Effector memory CD8-positive, alpha-beta T cell (primary cell): ENCODE results near the gene GPRASP3.
A peak's percentile ranks its signal among the peaks of the same experiment; 100 is the strongest.
"Not testable (repeated sequence)": the region's sequence is repeated elsewhere in the genome, so short reads cannot be mapped to it uniquely, and the experiment has no call there.

Experiments
- ATAC-seq: fragments of 150-1000 bp; cut with Tn5 transposase; replicated peaks from 2 replicates; pipeline ENCODE4 v1.10.0; 2021; ENCODE audit warnings: mild to moderate bottlenecking, moderate library complexity
- DNase-seq, 3 experiments: peaks; one replicate each; pipeline ENCODE4 v3.0.0; 2021
- H3K27ac Mint-ChIP-seq, 2 donors: one replicate each; pipeline ENCODE4 v1.8.0; 2022; ENCODE audit warnings: mild to moderate bottlenecking in 2 of 2, mixed read lengths in 2 of 2, moderate library complexity in 2 of 2
- H3K27me3 Mint-ChIP-seq, 2 donors: one replicate each; pipeline ENCODE4 v1.8.0; 2022; ENCODE audit warnings: mixed read lengths in 2 of 2
- H3K36me3 Mint-ChIP-seq: one replicate; pipeline ENCODE4 v1.8.0; 2022; ENCODE audit warnings: mild to moderate bottlenecking, moderate library complexity, mixed read lengths; ENCODE audit not compliant: insufficient read depth
- H3K4me1 Mint-ChIP-seq, 2 donors: one replicate each; pipeline ENCODE4 v1.8.0; 2022; ENCODE audit warnings: low read depth in 2 of 2, mixed read lengths in 2 of 2
- H3K4me3 Mint-ChIP-seq, 2 donors: one replicate each; pipeline ENCODE4 v1.8.0; 2022; ENCODE audit warnings: mild to moderate bottlenecking in 2 of 2, mixed read lengths in 2 of 2, moderate library complexity in 2 of 2
- H3K9me3 Mint-ChIP-seq, 2 donors: one replicate each; pipeline ENCODE4 v1.8.0; 2022; ENCODE audit warnings: mixed read lengths in 2 of 2
- total RNA-seq, 9 experiments: gene quantifications; one replicate each; lab custom pipeline; 2026; lab: John Stamatoyannopoulos, UW

GPRASP3 gene, protein sequence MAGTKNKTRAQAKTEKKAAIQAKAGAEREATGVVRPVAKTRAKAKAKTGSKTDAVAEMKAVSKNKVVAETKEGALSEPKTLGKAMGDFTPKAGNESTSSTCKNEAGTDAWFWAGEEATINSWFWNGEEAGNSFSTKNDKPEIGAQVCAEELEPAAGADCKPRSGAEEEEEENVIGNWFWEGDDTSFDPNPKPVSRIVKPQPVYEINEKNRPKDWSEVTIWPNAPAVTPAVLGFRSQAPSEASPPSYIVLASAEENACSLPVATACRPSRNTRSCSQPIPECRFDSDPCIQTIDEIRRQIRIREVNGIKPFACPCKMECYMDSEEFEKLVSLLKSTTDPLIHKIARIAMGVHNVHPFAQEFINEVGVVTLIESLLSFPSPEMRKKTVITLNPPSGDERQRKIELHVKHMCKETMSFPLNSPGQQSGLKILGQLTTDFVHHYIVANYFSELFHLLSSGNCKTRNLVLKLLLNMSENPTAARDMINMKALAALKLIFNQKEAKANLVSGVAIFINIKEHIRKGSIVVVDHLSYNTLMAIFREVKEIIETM
- total RNA-seq, result 0 to 0.21 (median 0) reads per million in 9 experiments

DNA sequence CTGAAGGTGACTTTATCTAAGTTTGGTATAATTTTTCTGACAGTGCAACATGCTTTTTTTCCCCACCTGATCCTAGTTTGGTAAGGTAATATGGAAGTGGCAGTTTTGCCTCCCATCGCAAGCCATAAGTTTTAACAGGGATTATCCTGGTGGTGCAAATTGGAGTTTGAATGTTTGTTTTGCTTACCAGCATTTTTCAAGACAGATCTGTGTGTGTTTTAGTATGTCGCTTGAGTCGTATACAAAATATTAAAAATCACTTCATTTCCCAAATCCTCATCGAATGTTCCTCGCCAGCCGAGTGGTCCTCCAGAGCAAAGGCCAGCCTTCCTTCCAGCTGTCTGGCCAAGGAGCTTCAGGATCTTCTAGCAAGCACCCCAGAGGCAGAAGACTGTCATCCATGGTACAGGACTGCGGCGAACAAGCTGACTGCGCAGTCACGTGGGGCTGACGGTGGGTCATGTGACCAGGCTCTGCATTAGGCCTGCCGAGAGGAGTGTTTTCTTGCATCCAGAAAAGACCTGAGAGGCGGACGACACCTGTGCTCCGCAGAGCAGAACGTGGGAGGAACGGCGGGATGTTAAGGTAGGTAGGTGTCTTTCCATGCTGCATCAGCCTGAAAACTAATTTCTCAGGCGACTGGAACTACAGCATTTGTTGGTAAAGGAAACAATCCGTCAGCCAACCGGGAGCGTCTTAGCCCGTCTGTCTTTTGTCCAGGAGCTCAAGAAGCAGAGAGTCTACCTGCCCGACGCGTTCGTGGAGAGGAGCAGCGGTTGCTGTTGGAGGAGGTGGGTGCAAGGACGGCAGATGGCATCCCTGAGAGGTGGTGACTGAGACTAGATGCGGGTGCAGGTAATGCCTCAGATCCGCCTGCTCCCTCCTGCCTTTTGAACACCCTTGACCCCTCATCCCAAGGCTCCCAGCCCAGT is at the start of gene GPRASP3:
GPRASP3 (plus strand) TSS at position 507 of the 932 bp plus-strand sequence. CDS start 28,253 bp downstream, outside the sequence.
- peak within 1 kb of the TSS; percentile 91 to 93 for H3K27ac Mint-ChIP-seq
- no peaks in the 10 kb centered on the region for H3K27me3 Mint-ChIP-seq
- peak within 1 kb of the TSS; percentile 86 to 88 for H3K4me3 Mint-ChIP-seq
- H3K36me3 Mint-ChIP-seq, result no peaks in the 10 kb centered on the region
- H3K9me3 Mint-ChIP-seq, result no peaks in the 10 kb centered on the region
- ATAC-seq (peak; percentile 99), DNase-seq (peak; percentile 43 to 55 (median 48))
- peaks cover 5 to 8% of the 10 kb centered on the region in 2 donors for H3K4me1 Mint-ChIP-seq

DNA sequence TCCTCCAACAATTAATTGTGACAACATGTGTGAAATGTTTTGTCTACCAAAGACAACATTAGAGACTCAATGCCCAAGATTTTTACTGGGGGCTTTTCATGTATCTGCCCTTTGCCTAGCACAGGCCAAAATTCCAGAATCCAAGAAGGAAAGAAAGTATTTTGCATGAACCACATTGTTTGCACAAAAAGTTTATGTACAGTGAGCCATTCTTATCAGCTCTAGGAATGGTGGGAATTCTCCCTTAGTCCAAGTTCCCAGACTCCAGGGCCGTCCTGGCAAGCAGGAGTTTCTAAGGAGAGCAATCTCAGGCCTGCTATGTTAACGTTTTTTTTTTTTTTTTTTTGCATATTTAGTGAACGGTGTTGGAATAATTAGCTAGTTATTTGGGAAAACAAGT is 47.7 kb upstream of the GPRASP3 start:
- no peak overlapping the region for H3K27ac Mint-ChIP-seq

DNA sequence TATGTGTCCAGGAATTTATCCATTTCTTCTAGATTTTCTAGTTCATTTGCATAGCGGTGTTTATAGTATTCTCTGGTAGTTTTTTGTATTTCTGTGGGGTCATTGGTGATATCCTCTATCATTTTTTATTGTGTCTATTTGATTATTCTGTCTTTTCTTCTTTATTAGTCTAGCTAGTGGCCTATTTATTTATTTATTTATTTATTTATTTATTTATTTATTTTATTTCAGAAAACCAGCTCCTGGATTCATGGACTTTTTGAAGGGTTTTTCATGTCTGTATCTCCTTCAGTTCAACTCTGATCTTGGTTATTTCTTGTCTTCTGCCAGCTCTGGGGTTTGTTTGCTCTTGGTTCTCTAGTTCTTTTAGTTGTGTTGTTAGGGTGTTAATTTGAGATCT is 43.1 kb upstream of the GPRASP3 start:
- not testable (repeated sequence) for DNase-seq, H3K27me3 Mint-ChIP-seq, H3K9me3 Mint-ChIP-seq, H3K27ac Mint-ChIP-seq, H3K4me3 Mint-ChIP-seq, H3K4me1 Mint-ChIP-seq, ATAC-seq, H3K36me3 Mint-ChIP-seq

More for the DNA sequence above, 47.7 kb upstream of the GPRASP3 start:
- Mint-ChIP-seq H3K4me1 (peaks cover 2 to 4% of the 10 kb centered on the region in 2 donors), H3K27me3 (no peaks in the 10 kb centered on the region), H3K36me3 (peaks cover 6% of the 10 kb centered on the region), H3K4me3 (no peak overlapping the region), H3K9me3 (no peaks in the 10 kb centered on the region)
- ATAC-seq (no peak), DNase-seq (no peak)

DNA sequence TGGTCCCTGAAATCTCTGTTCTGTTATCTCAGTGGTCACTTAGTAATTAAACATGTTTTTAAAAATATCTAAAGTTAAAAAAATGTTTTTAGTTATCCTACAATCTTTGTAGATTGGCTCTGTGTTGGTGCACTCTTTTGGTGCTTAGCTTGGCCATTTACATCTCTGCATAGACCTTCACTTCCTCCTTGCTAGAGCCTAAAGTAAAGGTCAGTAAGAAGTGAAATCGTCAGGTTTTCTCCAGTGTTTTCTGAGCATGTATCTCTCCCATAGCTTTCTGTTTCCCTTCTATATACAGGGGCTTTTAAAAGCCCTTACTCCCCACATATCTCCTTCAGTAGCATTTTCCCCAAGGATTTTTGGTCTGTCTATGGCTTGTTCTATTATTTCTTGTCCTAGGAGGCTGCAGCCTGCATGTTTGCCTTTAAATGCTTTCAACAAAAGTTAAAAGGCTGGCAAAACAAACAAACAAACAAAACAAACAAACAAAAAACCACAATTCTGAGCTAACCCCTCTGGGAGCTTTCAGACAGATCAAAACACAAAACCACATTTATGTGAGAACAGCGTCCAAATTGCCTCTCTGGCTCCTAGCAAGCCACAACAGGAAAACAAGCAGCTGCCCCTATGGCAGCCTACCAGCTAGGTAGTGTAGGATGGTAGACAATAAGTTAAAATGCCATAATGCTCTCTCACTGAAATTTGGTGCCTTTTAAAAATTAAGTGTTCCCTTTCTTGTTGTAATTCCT is 35.6 kb upstream of the GPRASP3 start:
- no peaks in the 10 kb centered on the region for H3K27me3 Mint-ChIP-seq
- H3K4me1 Mint-ChIP-seq, result peaks cover 4 to 9% of the 10 kb centered on the region in 2 donors
- no peak overlapping the region for H3K4me3 Mint-ChIP-seq
- H3K36me3 Mint-ChIP-seq, result peaks cover 2% of the 10 kb centered on the region
- H3K27ac Mint-ChIP-seq, result no peak overlapping the region
- ATAC-seq, result no peak
- DNase-seq, result no peak
- peaks cover 2 to 6% of the 10 kb centered on the region in 2 donors for H3K9me3 Mint-ChIP-seq

DNA sequence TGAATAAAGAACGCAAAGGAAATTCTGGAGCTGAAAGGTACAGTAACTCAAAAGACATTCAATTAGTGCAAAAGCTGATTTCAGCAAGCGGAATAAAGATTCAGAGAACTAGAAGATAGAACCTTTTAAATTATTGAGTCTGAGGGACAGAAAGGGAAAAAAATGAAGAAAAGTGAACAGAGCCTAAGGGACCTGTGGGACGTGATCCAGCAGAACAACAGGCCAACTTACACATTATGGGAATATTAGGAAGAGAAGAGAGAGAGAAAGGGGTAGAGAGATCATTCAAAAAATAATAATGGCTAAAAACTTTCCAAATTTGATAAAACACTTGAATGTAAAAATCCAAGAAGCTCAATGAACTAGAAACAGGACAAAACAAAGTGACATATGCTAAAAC is 25.8 kb upstream of the GPRASP3 start:
- ATAC-seq, result no peak
- no peaks in the 10 kb centered on the region for H3K9me3 Mint-ChIP-seq
- no peak overlapping the region for H3K4me3 Mint-ChIP-seq
- H3K27me3 Mint-ChIP-seq, result no peaks in the 10 kb centered on the region
- H3K27ac Mint-ChIP-seq, result no peak overlapping the region
- H3K4me1 Mint-ChIP-seq, result peaks cover 0 to 4% of the 10 kb centered on the region in 2 donors
- no peak for DNase-seq
- H3K36me3 Mint-ChIP-seq, result no peaks in the 10 kb centered on the region

DNA sequence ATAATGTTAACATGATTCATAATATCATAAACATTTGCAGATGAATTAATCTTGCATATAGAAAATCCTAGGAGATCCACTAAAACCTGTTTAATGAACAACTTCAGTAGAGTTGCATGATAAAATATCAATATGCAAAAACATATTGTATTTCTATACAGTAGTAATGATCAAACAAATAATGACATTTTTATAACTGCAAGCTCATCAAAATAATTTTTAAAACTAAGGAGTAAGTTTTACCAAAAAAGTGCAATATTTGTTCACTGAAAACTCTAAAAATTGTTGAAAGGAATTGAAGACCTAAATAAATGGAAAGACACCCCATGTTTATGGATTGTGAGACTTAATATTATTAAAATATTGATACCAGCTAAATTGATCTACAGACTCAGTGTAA is 24.2 kb upstream of the GPRASP3 start:
- Mint-ChIP-seq H3K9me3 (no peaks in the 10 kb centered on the region), H3K36me3 (no peaks in the 10 kb centered on the region), H3K4me1 (peaks cover 0 to 4% of the 10 kb centered on the region in 2 donors), H3K27me3 (no peaks in the 10 kb centered on the region), H3K27ac (no peak overlapping the region), H3K4me3 (no peak overlapping the region)
- no peak for ATAC-seq
- no peak for DNase-seq

DNA sequence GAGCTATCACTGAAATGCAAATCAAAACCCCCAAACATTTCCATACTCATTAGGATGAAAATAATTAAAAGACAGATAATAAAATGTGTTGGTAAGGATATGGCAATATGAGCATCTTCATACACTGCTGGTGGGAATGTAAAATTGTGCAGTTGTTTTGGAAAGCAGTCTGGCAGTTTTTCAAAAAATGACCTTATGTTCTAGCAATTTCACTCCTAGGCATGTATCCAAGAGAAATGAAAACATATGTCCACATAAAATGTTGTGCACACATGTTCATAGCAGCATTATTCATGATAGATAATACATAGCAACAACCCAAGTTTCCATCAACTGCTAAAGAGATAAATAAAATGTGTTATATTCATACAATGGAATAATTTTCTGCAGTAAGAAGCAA is 23.0 kb upstream of the GPRASP3 start:
- ATAC-seq (no peak), DNase-seq (no peak)
- Mint-ChIP-seq H3K9me3 (no peaks in the 10 kb centered on the region), H3K27ac (no peak overlapping the region), H3K36me3 (no peaks in the 10 kb centered on the region), H3K4me1 (peaks cover 0 to 4% of the 10 kb centered on the region in 2 donors), H3K27me3 (peaks cover 0 to under 1% of the 10 kb centered on the region in 2 donors), H3K4me3 (no peak overlapping the region)

DNA sequence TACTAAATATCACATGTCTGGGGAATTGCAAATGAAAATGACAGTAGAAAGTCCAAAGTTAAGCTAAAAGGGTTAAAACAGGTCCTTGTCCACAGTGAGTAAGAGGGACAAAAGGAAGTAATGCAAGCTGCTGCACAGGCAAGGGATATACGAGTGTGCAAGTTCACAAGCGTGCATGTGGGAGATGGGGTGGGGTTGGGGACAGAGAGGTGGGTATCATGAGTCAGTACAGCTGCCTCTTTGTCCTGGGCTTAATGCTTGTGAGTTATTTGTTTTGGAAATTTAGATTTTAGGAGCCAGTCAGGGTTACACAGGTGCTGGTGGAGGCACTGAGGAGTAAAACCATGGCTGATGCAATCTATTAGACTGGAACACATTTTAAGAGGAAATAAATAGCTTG is 11.6 kb upstream of the GPRASP3 start:
- Mint-ChIP-seq H3K36me3 (peaks cover 3% of the 10 kb centered on the region), H3K9me3 (no peaks in the 10 kb centered on the region), H3K27ac (no peak overlapping the region), H3K4me3 (no peak overlapping the region), H3K4me1 (peaks cover 3 to 8% of the 10 kb centered on the region in 2 donors), H3K27me3 (peaks cover 9 to 35% of the 10 kb centered on the region in 2 donors)
- DNase-seq (no peak), ATAC-seq (no peak)

DNA sequence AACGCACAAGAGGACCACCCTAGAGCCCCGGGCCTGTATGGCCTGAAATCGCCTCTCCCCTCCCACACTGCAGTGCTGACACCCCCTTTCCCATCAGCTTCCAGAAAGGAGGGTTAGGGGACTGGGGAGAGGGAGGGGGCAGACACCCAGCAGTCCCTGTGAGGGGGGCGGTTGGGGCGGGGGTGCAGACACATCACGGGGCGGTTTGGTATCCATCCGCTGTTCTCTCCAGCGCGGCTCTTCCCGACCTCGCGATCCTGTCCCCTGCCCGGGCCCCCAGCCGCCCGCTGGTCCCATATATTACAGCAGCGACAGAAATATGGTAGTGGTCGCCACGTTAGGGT is 8.7 kb upstream of the GPRASP3 start:
- H3K4me3 Mint-ChIP-seq, result peak overlapping the region; percentile 78 to 84
- peaks cover 9 to 35% of the 10 kb centered on the region in 2 donors for H3K27me3 Mint-ChIP-seq

DNA sequence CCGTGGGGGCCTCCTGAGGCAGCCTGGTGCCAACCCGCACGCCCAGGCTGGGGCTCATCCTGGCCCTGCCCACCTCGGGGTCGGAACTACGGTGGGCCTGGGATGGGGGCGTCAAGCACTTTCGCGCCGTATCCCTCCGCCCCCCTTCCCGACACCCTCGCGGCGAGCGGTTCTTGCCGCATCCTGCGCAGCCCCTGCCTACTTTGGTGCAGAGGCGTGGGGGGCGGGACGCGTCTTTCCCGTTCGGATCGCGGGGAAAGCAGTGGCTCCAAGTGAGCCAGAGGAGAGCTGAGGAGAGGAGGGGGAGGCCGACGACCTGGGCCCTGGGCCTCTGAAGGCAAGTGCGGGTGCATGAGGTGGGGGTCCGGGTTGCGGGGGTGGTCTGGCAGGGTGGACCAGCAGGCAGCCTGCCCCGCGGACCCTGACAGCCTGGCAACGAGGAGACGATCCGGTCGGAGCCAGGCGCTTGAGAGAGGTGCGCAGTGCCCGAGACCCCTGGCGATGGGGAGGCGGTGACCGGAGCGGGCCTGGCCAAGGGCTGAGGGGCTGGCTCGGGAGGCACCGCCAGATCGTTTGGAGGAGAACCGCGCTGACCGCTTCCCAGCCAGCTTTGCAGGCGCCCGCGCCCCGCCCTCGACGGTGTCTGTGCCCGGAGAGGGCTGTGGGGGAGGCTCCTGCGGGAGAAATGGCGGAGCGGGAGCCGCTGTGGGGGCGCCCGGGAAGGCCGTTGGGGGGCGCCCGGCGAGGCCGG is 8.2 kb upstream of the GPRASP3 start, which contains the start of gene GPRASP2:
GPRASP2 (plus strand) TSS at position 233 of the 751 bp plus-strand sequence. CDS start 2,422 bp downstream, outside the sequence.
- Mint-ChIP-seq H3K9me3 (no peaks in the 10 kb centered on the region), H3K36me3 (no peaks in the 10 kb centered on the region), H3K4me3 (peak within 1 kb of the TSS; percentile 78 to 84), H3K27me3 (peaks cover 9 to 35% of the 10 kb centered on the region in 2 donors), H3K4me1 (peaks cover 3 to 8% of the 10 kb centered on the region in 2 donors), H3K27ac (no peak within 1 kb of the TSS)
- ATAC-seq (peak; percentile 62), DNase-seq (no peak)

More for the DNA sequence above, 8.7 kb upstream of the GPRASP3 start:
- H3K27ac Mint-ChIP-seq, result no peak overlapping the region
- ATAC-seq (no peak), DNase-seq (no peak)
- peaks cover 3 to 8% of the 10 kb centered on the region in 2 donors for H3K4me1 Mint-ChIP-seq
- H3K9me3 Mint-ChIP-seq, result no peaks in the 10 kb centered on the region
- no peaks in the 10 kb centered on the region for H3K36me3 Mint-ChIP-seq

DNA sequence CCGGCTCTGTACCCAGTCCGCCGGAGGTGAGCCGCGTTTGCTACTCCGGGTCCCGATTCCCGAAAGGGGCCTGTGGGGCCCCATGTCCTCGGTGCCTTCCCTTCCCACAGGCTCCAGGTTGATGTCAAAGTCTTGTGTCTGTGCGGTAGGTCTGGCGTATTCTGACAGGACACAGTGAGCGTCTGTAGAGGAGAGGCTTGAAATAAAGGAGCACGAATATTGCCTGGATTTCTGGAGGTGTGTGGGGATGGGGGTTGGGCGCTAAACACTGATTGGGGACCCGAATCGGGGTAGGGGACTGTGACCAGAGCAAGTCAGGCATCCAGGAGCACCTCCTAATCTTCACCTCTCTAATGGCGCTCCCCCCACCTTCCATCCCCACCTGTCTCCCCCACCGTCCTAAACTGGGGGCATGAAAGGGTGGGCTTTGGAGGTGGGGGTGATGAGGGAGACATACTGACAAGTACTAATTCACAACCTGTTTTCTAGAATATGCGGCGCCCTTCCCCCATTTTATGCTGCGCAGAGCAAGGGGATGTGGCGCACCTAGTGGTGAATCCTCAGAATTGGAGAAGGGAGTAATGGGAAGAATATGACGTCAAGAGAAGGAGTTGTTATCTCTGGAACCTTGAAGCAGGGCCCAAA is 7.4 kb upstream of the GPRASP3 start:
- Mint-ChIP-seq H3K27me3 (peaks cover 9 to 35% of the 10 kb centered on the region in 2 donors), H3K36me3 (no peaks in the 10 kb centered on the region), H3K9me3 (no peaks in the 10 kb centered on the region), H3K4me3 (peak overlapping the region; percentile 37 to 62), H3K4me1 (peaks cover 3 to 8% of the 10 kb centered on the region in 2 donors), H3K27ac (no peak overlapping the region)
- DNase-seq, result no peak
- no peak for ATAC-seq

DNA sequence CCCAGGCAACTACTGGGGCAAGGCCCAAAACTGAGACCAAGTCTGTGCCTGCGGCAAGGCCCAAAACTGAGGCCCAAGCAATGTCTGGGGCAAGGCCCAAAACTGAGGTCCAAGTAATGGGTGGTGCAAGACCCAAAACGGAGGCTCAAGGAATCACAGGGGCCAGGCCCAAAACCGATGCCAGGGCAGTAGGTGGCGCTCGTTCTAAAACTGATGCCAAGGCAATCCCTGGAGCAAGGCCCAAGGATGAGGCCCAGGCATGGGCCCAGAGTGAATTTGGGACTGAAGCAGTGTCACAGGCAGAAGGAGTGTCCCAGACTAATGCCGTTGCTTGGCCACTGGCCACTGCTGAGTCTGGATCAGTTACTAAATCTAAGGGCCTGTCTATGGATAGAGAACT is 5.5 kb upstream of the GPRASP3 start:
- Mint-ChIP-seq H3K27ac (no peak overlapping the region), H3K27me3 (peaks cover 9 to 35% of the 10 kb centered on the region in 2 donors), H3K4me1 (peaks cover 3 to 8% of the 10 kb centered on the region in 2 donors), H3K4me3 (no peak overlapping the region), H3K9me3 (no peaks in the 10 kb centered on the region), H3K36me3 (no peaks in the 10 kb centered on the region)
- DNase-seq, result no peak
- no peak for ATAC-seq
